Measurements from ENCODE around the gene COPE.

The COPE gene

DNA sequence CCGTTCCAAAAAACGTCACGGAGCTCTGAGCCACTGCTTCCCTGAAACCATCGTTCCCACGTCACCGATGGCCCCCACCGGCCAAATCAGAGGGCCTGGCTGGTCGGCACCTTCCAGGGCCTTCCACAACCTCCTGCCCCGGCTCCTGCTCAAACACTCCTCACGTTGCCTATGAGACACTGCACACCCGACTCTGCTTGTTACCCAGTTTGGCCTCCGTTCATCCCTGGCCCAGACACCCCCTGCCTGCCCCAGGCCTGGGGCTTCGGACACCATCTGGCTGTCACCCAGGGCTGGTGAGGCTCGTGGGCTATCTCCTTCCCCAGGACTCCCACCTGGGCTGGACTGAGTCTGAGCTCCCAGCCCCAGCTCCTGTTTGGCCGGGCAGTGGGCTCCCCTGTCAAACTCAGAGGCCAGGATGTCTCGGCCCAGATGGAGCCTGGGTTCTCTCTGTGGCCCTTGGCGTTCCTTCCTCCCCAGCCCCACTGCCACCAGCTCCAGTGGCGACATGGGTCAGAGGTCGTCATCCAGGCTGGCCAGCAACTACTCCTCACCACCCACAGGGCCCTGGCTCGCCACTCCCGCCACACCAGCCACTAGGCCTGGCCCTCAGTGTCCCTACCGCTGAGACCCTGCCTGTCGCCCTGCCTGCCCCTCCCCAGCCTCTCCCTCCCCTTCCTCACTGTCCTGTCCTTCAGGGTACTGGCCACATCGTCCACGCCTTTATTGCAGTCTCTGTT, 41.0 kb downstream of the COPE start:
- in situ Hi-C loops (cut with HindIII; ENCODE audit: low pct_ligation_motif_present, low pct_unique_long_range_greater_than_20kb, low sequenced_read_pairs) = no loop called here
- no peak for DNase-seq

DNA sequence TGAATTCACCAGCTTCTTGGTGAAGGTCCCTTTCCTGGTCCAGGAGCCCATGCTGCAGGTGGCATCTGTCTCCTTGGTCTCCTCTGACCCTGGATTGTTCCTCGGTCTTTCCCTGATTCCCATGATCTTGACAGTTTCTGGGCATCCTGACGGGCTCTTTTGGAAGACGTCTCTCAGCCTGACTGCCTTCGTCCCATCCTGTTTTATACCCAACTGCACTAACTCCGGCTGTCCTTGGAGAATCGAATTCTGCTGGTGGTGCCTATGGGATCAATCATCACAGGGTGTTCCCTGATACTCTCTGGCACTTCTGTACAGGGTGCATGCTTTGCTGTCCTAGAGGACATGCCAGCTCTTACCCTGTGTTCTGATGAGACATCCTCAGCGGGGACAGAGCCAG, 42.3 kb downstream of the COPE start:
- DNase-seq = no peak
- in situ Hi-C loops (cut with HindIII; ENCODE audit: low pct_ligation_motif_present, low pct_unique_long_range_greater_than_20kb, low sequenced_read_pairs) = no loop called here

DNA sequence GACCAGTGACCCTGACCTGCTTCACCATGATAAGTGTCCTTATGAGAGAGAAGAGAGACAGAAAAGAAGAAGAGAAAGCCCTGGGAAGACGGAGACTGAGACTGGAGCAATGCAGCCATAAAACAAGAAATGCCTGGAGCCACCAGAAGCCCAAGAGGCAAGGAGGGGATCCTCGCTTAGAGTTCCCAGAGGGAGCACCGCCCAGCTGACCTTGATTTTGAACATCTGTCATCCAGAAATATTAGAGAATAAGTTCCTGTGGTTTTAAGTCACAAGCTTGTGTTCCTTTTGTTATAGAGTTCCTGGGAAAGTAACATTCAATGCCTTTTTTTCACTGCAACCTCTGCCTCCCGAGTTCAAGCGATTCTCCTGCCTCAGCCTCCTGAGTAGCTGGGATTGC, 43.5 kb downstream of the COPE start:
- in situ Hi-C loops (cut with HindIII; ENCODE audit: low pct_ligation_motif_present, low pct_unique_long_range_greater_than_20kb, low sequenced_read_pairs) = no loop called here

DNA sequence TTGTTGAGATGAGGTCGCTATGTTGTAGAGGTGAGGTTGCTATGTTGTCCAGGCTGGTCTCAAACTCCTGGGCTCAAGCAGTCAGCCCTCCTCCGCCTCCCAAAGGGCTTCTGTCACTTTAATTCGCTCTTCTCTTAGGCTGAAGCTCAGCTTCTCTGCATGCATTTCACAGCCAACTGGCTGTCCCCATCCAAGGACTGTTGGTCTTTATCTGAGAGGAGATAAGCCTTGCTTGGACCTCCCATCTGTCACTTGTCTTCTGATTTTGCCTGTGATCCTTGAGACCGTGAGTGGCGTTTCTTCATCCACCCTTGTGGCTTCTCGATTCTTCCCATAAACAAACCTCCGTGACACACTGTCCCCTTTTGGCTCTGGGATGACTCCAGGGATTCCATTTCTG, 47.6 kb downstream of the COPE start:
- in situ Hi-C loops (cut with HindIII; ENCODE audit: low pct_ligation_motif_present, low pct_unique_long_range_greater_than_20kb, low sequenced_read_pairs) = no loop called here

More for the DNA sequence above, 43.5 kb downstream of the COPE start:
- no peak for DNase-seq

DNA sequence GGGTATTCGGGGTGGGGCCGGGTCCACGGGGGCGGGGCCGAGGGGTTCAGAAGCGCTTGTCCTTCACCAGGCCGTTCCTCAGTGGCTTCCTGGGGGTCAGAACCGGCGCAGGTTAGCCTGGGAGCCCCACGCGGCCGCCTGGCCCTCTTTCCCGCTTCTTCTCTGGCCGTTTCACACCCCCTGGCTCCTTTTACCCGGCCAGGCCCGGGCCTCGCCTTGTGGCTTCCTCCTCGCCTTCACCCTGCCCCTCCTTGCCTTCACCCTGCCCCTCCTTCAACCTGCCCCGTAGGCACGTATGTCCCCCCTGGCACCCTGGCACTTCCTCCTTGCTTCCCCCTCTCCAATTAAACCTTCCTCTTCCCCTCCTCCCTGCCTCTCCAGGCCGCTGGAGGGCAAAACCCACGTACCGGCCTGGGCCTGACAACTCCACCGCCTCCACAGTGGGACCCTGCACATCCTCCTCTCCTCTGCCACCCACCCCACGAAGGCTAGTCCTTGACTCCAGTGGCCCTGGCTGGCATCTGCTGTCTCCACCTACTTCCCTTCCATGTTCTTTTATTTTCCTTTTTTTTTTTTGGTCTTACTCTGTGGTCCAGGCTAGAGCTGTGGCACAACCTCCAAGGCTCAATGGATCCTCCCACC, 48.5 kb downstream of the COPE start:
- DNase-seq = no peak

More for the DNA sequence above, 47.6 kb downstream of the COPE start:
- DNase-seq = no peak

DNA sequence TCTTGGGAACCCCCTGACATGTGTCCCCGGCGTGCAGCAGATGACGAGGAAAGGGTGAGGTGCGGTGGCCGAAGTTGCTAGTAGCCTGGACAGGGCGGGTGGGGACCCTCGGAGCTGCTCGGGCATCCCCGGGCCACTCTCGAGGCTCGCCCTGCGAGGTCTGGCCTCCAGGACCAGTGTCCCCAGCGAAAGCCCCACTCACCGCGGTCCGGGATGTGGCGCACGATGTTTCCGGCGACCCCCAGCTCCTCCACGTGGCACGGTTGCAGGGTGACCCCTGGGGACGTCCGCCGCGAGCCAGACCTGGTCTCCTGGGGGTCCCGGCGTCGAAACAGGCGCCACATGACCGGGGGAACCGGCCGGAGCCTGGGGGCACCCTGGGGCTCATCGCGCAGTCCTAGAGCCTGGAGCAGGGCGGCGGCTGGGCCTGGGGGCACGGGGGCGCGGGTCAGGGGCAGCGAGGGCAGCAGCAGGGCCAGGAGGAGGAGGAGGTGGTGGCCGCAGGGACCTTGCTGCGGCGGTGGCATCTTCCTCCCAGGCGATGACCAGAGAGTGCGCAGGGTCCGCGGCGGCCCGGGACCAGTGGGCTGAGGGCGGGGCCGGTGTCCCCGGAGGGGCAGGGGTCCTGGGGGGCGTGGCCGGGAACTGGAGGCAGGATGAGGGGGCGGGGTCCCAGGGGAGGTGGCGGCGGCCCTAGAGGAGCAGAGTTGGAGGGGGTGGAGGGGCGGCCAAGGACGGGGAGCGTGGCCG, 49.2 kb downstream of the COPE start:
- in situ Hi-C loops (cut with HindIII; ENCODE audit: low pct_ligation_motif_present, low pct_unique_long_range_greater_than_20kb, low sequenced_read_pairs) = no loop called here
- DNase-seq = no peak

More for the DNA sequence above, 48.5 kb downstream of the COPE start:
- in situ Hi-C loops (cut with HindIII; ENCODE audit: low pct_ligation_motif_present, low pct_unique_long_range_greater_than_20kb, low sequenced_read_pairs) = no loop called here

DNA sequence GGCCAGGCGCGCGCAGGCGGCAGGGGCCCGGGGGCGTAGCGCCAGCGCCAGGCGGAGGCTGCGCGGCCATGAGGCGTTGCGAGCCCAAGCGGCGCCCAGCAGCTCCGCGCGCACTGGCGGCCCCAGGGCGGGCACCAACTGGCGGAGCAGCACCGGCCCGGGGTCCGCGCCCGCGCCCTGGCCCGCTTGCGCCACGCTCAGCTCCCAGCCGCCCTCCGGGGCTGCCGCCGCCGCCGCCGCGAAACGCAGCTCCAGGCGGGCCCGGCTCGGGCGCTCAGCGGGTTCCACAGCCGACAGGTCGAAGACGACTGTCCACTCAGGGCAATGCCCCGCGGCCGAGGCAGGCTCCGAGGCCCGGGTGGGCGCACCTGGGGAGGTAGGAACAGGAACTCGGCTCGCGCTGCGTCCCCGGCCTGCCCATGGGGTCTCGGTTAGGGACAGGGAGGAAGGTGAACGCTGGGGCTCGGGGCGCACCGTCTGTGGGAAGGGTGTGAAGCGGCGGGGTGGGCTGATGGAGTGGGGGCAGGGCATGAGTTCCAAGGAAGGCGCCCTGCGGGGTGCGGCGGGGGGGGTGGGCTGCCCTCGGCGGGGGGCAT, 50.1 kb downstream of the COPE start:
- in situ Hi-C loops (cut with HindIII; ENCODE audit: low pct_ligation_motif_present, low pct_unique_long_range_greater_than_20kb, low sequenced_read_pairs) = no loop called here
- DNase-seq = no peak

DNA sequence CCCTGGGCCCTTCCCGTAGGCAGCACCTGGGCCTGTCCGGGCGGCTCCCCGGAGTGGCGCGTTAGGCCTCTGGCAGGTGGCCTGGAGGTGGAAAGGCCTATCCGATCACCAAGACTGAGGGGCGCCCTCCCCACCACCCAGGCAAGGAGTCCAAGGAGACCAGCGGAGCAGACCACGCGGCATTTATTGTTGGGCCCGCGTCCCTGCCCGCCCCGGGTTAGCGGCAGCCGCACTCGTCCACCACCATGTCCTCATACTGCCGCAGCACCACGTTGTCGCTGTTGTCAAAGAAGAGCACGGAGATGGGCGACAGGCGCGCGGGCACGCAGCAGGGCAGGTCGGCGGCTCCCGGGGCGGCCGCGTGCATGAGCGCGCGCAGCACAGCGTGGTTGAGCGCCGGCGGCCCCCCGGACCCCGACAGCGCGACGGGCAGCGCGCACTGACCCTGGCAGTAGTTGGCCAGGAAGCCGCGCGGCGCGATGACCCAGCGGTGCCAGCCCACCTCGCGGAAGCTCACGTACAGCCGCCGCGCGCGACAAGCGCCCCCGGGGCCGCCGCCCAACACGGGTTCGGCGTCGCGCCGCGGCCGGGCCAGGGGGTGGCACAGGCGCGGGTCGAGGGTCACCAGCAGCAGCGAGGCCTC, 50.7 kb downstream of the COPE start:
- in situ Hi-C loops (cut with HindIII; ENCODE audit: low pct_ligation_motif_present, low pct_unique_long_range_greater_than_20kb, low sequenced_read_pairs) = no loop called here

DNA sequence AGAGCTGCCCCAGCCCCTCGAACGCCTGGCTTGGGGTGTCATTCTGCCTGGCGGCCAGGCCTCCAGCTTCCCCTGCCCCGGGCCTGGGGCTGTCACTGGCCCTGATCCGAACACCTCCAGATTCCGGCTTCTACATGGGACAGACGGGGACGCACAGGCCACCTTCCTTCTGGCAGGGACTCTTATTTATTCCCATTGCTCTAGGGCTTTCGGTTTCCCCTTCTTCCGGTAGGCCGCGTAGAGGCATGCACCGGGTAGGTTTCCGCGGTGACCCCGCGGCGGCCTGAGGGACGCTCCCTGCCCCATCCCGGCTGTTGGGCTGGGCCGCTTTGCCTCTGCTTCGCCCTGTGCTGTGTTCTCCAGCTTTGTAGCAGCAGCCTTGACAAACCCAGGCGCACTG, 51.4 kb downstream of the COPE start:
- in situ Hi-C loops (cut with HindIII; ENCODE audit: low pct_ligation_motif_present, low pct_unique_long_range_greater_than_20kb, low sequenced_read_pairs) = no loop called here

More for the DNA sequence above, 50.7 kb downstream of the COPE start:
- no peak for DNase-seq

DNA sequence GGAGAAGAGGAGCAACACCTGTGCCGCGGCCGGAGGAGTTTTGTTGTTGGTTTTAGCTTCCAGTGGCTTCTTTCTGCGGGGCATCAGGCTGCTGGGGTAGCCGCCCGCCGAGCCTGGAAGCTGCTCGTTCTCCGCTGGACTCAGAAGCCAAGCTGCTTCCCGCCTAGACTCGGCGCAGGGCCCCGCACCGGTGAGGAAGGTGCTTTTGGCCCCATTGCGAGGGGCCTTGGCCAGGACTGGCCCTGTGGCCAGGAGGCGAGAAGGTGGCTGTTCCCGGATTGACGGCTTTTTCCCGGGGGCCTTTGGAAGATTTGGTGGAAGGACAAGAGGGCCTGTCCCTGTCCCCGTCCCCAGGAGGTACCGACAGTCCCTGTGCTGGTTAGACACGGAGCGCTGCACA, 52.0 kb downstream of the COPE start:
- in situ Hi-C loops (cut with HindIII; ENCODE audit: low pct_ligation_motif_present, low pct_unique_long_range_greater_than_20kb, low sequenced_read_pairs) = no loop called here
- no peak for DNase-seq

More for the DNA sequence above, 51.4 kb downstream of the COPE start:
- no peak for DNase-seq

DNA sequence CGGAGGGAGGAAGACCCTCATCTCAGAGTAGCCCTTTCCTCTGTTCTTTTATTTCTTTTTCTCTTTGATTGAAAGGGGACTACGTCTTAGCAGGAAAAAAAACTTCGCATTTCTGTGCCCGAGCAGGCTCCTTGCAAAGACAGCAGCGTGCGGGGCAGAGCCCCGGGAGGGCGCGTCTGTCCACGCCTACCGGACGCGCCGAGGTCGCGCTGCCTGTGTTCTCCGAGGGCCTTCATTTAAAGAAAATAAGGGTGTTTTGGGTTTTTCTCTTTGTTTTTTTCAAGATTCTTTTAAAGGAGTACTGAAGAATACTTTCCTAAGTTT, 52.4 kb downstream of the COPE start:
- no peak for DNase-seq
- in situ Hi-C loops (cut with HindIII; ENCODE audit: low pct_ligation_motif_present, low pct_unique_long_range_greater_than_20kb, low sequenced_read_pairs) = no loop called here

DNA sequence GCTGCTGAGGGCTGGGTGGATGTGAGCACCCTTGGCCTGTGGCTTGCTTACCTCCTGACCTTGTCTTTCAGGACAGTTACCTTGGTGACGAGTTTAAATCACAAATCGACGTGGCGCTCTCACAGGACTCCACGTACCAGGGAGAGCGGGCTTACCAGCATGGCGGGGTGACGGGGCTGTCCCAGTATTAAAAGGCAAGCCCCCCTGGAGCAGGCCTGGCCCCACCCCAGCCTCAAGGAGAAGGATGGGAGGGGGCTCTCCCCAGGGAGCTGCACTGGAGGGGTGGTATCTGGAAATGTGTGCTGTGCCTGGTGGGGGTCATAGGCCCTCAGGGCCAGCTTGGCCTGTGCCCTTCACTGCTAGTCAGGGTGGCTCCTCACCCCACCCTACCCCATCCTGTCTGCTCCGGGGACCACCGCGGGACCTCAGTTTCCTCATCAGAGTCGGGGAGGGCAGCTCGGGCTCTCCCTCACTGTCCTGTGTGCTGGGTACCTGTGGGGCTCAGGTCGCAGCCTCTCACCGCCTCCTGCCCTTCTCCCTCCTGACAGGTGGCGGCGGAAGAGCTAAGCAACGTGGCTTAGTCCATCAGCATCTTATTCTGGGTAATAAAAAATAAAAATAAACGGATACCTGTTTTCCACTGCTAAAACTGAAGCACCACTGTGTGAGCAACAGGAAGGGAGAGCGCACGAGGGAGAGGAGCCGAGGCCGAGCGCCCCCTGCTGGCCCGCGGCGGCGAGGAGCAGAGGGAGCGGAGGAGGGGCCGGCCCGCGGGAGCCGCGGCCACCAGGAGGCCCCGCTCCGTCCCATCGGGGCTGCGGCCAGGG, 53.0 kb downstream of the COPE start:
- DNase-seq = peak; percentile 17
- in situ Hi-C loops (cut with HindIII; ENCODE audit: low pct_ligation_motif_present, low pct_unique_long_range_greater_than_20kb, low sequenced_read_pairs) = no loop called here

DNA sequence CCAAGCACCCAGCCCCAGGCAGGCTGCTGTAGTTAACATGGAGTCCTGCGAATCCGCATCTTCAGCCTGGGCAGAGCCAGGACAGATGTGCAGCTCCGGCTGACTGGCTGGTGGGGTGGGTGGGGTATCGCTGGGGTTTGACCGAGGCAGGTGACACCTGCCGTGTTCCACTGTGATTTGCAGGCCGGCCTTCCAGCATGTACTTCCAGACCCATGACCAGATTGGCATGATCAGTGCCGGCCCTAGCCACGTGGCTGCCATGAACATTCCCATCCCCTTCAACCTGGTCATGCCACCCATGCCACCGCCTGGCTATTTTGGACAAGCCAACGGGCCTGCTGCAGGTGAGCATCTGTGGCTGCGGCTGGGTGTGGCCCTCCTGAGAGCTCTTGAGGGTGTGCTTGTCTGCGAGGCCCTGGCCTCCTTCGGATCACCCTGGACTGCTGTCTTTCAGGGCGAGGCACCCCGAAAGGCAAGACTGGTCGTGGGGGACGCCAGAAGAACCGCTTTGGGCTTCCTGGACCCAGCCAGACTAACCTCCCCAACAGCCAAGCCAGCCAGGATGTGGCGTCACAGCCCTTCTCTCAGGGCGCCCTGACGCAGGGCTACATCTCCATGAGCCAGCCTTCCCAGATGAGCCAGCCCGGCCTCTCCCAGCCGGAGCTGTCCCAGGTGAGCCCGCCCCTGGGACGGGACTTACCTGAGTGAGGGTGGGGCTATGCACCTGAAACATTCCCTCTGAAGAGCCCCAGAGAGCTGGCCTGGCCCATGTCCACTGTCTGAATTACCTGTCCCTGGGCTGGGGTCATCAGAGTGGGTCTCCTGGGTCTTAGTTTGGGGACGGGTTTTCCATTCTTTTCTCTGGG, 53.8 kb downstream of the COPE start:
- in situ Hi-C loops (cut with HindIII; ENCODE audit: low pct_ligation_motif_present, low pct_unique_long_range_greater_than_20kb, low sequenced_read_pairs) = no loop called here
- no peak for DNase-seq

DNA sequence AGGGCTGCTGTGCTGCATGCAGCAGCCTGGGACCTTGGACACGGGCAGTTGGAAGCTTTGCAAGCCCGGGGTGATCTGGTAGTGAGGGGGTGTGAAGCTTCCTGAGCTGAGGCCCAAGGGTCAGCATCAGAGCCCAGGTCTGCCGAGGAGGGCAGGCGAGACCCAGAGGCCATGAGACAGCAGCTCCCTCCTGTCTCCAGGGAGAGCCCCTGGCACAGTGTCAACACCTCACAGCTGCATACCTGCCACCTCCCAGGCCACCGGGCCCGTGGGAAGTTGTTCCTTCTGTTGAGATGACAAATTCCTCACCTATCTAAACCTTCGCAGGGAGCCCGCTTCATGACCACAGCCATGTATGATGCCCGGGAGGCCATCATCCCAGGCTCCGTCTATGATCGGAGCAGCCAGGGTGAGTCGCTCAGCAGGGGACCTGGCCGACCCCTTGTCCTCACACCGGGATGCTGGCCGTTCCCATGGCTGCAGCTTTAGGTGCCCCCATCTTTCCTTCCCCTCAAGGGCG, 55.3 kb downstream of the COPE start:
- no peak for DNase-seq
- in situ Hi-C loops (cut with HindIII; ENCODE audit: low pct_ligation_motif_present, low pct_unique_long_range_greater_than_20kb, low sequenced_read_pairs) = no loop called here

DNA sequence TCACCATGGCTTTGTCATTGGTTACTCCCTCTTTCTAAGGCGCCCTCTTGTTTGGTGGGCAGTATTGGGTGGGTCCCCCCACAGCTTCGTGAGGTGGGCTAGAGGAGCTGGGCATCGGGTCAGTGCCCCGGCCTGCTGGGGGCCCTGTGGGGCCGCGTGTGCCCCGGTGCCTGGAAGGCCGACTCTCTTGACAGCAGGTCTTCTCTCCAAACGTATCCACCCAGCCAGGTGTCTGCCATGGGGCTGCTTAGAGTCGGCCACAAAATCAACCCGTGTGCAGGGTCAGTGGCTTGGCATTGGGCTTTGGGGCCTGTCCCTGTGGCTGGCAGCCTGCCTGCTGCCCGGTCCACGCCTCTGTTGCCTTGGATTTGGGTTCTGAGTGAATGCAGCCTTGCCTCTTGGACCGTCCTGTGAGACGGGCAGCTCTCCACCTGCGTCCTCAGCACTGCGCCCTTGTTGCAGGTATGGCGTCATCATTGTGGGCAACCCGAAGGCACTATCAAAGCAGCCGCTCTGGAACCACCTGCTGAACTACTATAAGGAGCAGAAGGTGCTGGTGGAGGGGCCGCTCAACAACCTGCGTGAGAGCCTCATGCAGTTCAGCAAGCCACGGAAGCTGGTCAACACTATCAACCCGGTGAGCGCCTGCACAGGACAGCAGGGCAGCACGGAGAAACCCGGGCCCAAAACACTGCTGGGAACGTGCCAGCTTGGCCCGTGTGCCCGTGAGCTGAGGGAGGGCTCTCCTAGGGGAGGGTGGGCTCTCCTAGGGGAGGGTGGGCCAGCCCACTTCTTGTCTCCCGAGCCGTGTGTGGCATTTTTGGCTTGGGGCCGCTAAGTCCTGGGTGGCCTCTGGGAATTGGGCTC, 56.0 kb downstream of the COPE start:
- in situ Hi-C loops (cut with HindIII; ENCODE audit: low pct_ligation_motif_present, low pct_unique_long_range_greater_than_20kb, low sequenced_read_pairs) = no loop called here

DNA sequence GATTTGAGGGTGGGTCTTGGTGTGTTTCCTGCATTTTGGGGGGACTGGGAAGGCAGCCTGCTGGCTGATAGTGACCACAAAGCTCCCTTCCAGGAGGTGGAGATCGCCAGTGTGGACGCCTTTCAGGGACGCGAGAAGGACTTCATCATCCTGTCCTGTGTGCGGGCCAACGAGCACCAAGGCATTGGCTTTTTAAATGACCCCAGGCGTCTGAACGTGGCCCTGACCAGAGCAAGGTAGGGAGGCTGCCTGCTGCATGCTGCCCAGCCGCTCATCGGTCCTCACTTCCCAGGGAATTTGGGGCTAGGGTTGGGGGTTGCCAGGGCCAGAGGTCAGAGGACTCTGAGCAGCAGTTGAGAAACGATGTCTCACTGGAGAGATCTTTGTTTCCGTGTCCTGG, 57.3 kb downstream of the COPE start:
- no peak for DNase-seq
- in situ Hi-C loops (cut with HindIII; ENCODE audit: low pct_ligation_motif_present, low pct_unique_long_range_greater_than_20kb, low sequenced_read_pairs) = no loop called here

More for the DNA sequence above, 56.0 kb downstream of the COPE start:
- DNase-seq = no peak

Measured in ACHN (cell line).